GM12801 (cell line): ENCODE data around the gene KRT82.

ENCODE experiments used
- CTCF ChIP-seq: IDR thresholded peaks from one replicate; pipeline ENCODE4 v1.5.1; 2011; ENCODE audit warnings: control low read depth; ENCODE audit not compliant: insufficient read length; ENCODE audit errors: extremely low read depth

The KRT82 gene

GRCh38 chr12:52402377-52402776 lies 3.8 kb downstream of the KRT82 start:
- no peak for TF ChIP-seq CTCF

DNA sequence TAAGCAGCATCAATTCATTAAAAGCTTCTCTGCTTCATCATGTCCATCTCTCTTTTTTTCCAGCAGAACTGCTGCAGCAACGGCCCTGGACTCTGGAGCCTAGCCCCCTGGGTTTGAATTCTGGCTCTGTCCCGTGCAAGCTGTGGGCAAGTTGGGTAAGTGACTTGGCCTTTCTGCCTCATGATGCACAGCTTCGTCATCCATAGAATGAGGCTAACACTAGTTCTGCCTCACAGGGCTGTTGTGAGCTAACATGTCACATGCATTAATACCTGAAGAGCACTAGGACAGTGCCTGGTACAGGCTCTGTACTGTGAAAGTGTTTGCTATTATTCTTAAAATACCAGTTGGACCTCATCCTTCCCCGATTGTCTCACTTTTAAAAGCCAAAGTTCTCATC lies 4.2 kb downstream of the KRT82 start:
- no peak for TF ChIP-seq CTCF

GRCh38 chr12:52401526-52401925 lies 4.6 kb downstream of the KRT82 start:
- no peak for TF ChIP-seq CTCF

DNA sequence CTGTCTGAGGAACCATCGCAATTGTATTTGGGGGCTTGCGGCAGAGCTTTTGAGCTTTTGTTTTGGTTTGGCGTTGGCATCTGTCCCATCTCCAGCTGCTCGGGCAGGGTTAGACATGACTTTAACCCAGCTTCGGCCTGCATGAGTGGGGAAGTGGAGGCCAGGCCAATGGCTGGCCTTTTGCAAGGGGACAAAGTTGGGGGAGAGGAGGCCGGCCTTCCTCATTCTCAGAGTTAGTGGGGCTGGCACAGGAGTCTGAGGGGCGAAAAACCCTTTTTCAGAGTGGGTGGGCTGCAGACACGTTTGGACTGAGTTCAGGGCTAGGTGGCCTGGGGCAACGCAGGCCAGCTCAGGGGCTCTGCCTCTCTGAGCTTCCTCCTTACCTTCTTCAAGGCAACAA lies 5.2 kb downstream of the KRT82 start:
- TF ChIP-seq CTCF = no peak

DNA sequence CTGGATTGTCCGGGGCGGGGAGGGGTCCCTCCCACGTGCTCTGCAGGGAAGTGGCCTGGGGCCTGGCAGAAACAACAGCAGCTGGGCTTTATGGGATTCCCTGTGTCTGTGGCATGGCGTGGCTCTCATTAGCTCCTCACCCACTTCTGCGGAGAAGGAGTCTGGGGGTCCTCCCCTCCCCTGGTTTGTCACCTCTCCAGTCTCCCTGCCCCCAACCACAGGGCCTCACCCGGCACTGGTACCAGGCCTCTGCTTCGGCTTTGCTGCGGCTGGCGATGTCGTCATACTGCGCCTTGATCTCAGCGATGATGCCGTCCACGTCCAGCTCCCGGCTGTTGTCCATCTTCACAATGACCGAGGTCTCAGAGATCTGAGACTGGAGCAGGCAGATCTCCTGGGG lies 6.4 kb downstream of the KRT82 start:
- TF ChIP-seq CTCF = no peak

DNA sequence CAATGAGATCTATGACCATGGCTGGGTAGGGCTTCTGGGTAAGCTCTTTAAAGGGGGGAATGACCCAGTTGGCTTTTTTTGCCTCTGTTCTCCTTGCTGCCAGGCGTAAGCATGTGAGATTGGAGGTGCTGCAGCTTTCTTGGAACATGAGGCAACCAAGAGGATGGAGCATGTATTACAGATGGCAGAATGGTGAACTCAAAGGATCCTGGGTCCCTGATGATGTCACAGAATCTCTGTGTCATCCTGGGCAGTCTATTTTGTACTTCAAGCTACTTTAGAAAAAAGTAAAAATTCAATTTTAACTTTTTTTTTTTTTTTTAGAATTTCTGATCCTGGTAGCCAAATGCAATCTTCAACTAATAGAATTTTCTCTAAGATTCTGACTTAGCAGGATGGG lies 8.0 kb downstream of the KRT82 start:
- no peak for TF ChIP-seq CTCF

- TF ChIP-seq CTCF = no peak
Observed at GRCh38 chr12:52396656-52397055, 9.5 kb downstream of the KRT82 start.
